Endothelial cell of umbilical vein (primary cell): ENCODE results near the gene GSG1L. TPM values are rescaled to one million over a fixed set of nuclear protein-coding genes. Genes with fewer than 3 reads are reported as not detected.

Source experiments
- BruUV-seq: library from RNA; stranded (reverse); fragments of 400-500 nt; replicated peaks from 2 replicates; lab custom pipeline; 2021; lab: Mats Ljungman, UMichigan
- CTCF ChIA-PET: fragments of 300-600, 350-600 bp; sonication (Branson Sonifier 250); formaldehyde crosslinking; loops from one replicate; lab custom pipeline; 2021; ENCODE audit warnings: antibody characterized with exemption, inconsistent platforms; lab: Charles Lee
- POLR2A ChIA-PET: fragments of 300-600, 350-600 bp; sonication (Branson Sonifier 250); formaldehyde crosslinking; loops from one replicate; lab custom pipeline; 2021; ENCODE audit warnings: antibody characterized with exemption, inconsistent platforms; lab: Charles Lee
- DNase-seq: peaks from one replicate; pipeline ENCODE4 v3.0.0-alpha.2; 2011; ENCODE audit warnings: low read depth, low spot score
- FAIRE-seq: peaks from 2 replicates; lab custom pipeline; 2011; peaks lifted over from hg19 to GRCh38; lab: Jason Lieb, UNC
- H2AFZ ChIP-seq: 2 replicates; pipeline ENCODE4 v1.6.0; 2012; ENCODE audit warnings: low read depth, low read length, control low read depth, inconsistent platforms
- H3K27ac ChIP-seq: 2 replicates; pipeline ENCODE4 v1.5.1; 2011; ENCODE audit warnings: low read depth, mild to moderate bottlenecking, control low read depth, low read length, moderate library complexity; ENCODE audit not compliant: insufficient read depth
- H3K27me3 ChIP-seq, 2 experiments: 2 replicates each; pipeline versions ENCODE4 v1.6.0 to v1.6.1; 2011; ENCODE audit warnings: low read length in 2 of 2, mixed read lengths in 1 of 2; ENCODE audit not compliant: control insufficient read depth in 2 of 2, insufficient read depth in 2 of 2
- H3K36me3 ChIP-seq, 2 experiments: 2 replicates in 1 of 2; 3 replicates in 1 of 2; pipeline ENCODE4 v1.5.1; 2011; ENCODE audit warnings: low read length in 2 of 2, mild to moderate bottlenecking in 1 of 2, moderate library complexity in 1 of 2; ENCODE audit not compliant: control insufficient read depth in 2 of 2, insufficient read depth in 2 of 2; ENCODE audit errors: extremely low read depth in 1 of 2
- H3K4me1 ChIP-seq: 3 replicates; pipeline ENCODE4 v1.5.1; 2011; ENCODE audit warnings: mild to moderate bottlenecking, low read length; ENCODE audit not compliant: control insufficient read depth, insufficient read depth; ENCODE audit errors: extremely low read depth
- H3K4me2 ChIP-seq: 2 replicates; pipeline ENCODE4 v1.6.1; 2011; ENCODE audit warnings: low read length, control low read depth, mixed read lengths; ENCODE audit not compliant: insufficient read depth
- H3K4me3 ChIP-seq, 3 experiments: fragments of 200-600 bp in 1 of 3; sonication (generic), shearing (Covaris generic) in 1 of 3; replicated peaks in 1 of 3; 2 replicates each; pipeline ENCODE4 v1.5.1; 2011 to 2016; ENCODE audit warnings: control low read depth in 3 of 3, low read length in 3 of 3, mild to moderate bottlenecking in 2 of 3, inconsistent platforms in 1 of 3, low read depth in 1 of 3, moderate library complexity in 1 of 3; ENCODE audit not compliant: insufficient read depth in 1 of 3
- H3K79me2 ChIP-seq: 2 replicates; pipeline ENCODE4 v1.6.0; 2012; ENCODE audit warnings: low read length, inconsistent platforms; ENCODE audit not compliant: control insufficient read depth, insufficient read depth
- H3K9ac ChIP-seq: replicated peaks from 2 replicates; pipeline ENCODE3; 2011; ENCODE audit warnings: low read length, control low read depth; ENCODE audit not compliant: insufficient read depth; ENCODE audit errors: extremely low read depth
- H3K9me1 ChIP-seq: replicated peaks from 3 replicates; pipeline ENCODE4 v1.6.0; 2011; ENCODE audit warnings: mild to moderate bottlenecking, low read length; ENCODE audit not compliant: control insufficient read depth, insufficient read depth; ENCODE audit errors: extremely low read depth
- H3K9me3 ChIP-seq: replicated peaks from 2 replicates; pipeline ENCODE4 v1.5.1; 2012; ENCODE audit warnings: low read length, inconsistent platforms; ENCODE audit not compliant: control insufficient read depth, insufficient read depth
- H4K20me1 ChIP-seq: replicated peaks from 2 replicates; pipeline ENCODE3; 2011; ENCODE audit warnings: mild to moderate bottlenecking, low read length; ENCODE audit not compliant: control insufficient read depth, insufficient read depth; ENCODE audit errors: extremely low read depth
- CTCF ChIP-seq, 2 donors: IDR thresholded peaks; 1 replicate in 1 of 2; 2 replicates in 1 of 2; pipeline ENCODE4 v1.5.1; 2011; ENCODE audit warnings: low read length in 2 of 2, mild to moderate bottlenecking in 2 of 2, moderate library complexity in 2 of 2, control low read depth in 1 of 2, inconsistent platforms in 1 of 2, low read depth in 1 of 2; ENCODE audit not compliant: insufficient read depth in 1 of 2; ENCODE audit errors: extremely low read depth in 1 of 2
- EZH2 ChIP-seq: IDR thresholded peaks from 2 replicates; pipeline ENCODE4 v1.6.1; 2012; ENCODE audit warnings: borderline replicate concordance, low read depth, mild to moderate bottlenecking, moderate library complexity, low read length, inconsistent platforms; ENCODE audit not compliant: severe bottlenecking
- FOS ChIP-seq: IDR thresholded peaks from 2 replicates; pipeline ENCODE4 v1.6.1; 2011; ENCODE audit warnings: mild to moderate bottlenecking, low read length, moderate library complexity, borderline replicate concordance; ENCODE audit not compliant: insufficient read depth
- GATA2 ChIP-seq: IDR thresholded peaks from 2 replicates; pipeline ENCODE4 v1.7.0; 2011; ENCODE audit warnings: low read depth, mild to moderate bottlenecking, moderate library complexity, mixed read lengths, low read length; ENCODE audit not compliant: insufficient read length, insufficient read depth
- JUN ChIP-seq: IDR thresholded peaks from 2 replicates; pipeline ENCODE4 v1.6.1; 2011; ENCODE audit warnings: borderline replicate concordance, low read depth; ENCODE audit not compliant: insufficient read length, insufficient read depth
- MAX ChIP-seq: IDR thresholded peaks from 2 replicates; pipeline ENCODE4 v1.6.1; 2011; ENCODE audit not compliant: insufficient read depth, insufficient read length
- MYC ChIP-seq: IDR thresholded peaks from one replicate; pipeline ENCODE4 v1.6.1; 2011; ENCODE audit warnings: mild to moderate bottlenecking, low read depth, low read length
- POLR2A ChIP-seq: IDR thresholded peaks from 2 replicates; pipeline ENCODE4 v1.6.1; 2012; ENCODE audit warnings: low read depth, mild to moderate bottlenecking, control low read depth, low read length
- POLR2AphosphoS5 ChIP-seq: IDR thresholded peaks from 2 replicates; pipeline ENCODE4 v1.6.1; 2012; ENCODE audit warnings: low read depth, mild to moderate bottlenecking, control low read depth, low read length, moderate library complexity; ENCODE audit not compliant: insufficient read depth
- dilution Hi-C: fragments of 300-500 bp; cut with MboI; formaldehyde crosslinking; loops from one replicate; pipeline ENCODE4 v1.15.0; 2019; ENCODE audit warnings: low sequenced_read_pairs; ENCODE audit not compliant: extremely low pct_ligation_motif_present
- intact Hi-C: fragments of 100-400 bp; cut with micrococcal nuclease; formaldehyde crosslinking; loops from one replicate; pipeline ENCODE4 v1.10.0; 2022
- polyA plus RNA-seq, 4 experiments: library from polyadenylated mRNA; depleted of rRNA in 3 of 4; stranded (reverse) in 3 of 4; unstranded in 1 of 4; fragments of >200 nt; gene quantifications; 2 replicates each; pipeline versions ENCODE4 v1.2.1 to v1.2.3, GENCODE V29; 2011 to 2012; ENCODE audit warnings: missing spikeins in 1 of 4
- total RNA-seq: library from RNA; stranded (reverse); gene quantifications from 2 replicates; pipeline ENCODE4 v1.2.3, GENCODE V29; 2021

The GSG1L gene
- total and polyA plus RNA-seq, 2 donors (not counting 3 experiments of a cell fraction or from before 2014, with no cell fraction given), result 0.06 TPM; not detected in 1

- no peak overlapping the region for H3K27ac ChIP-seq
- intact Hi-C loops (no loop called here), dilution Hi-C loops (no loop called here)
- POLR2A ChIA-PET, result no interaction called here
- H3K4me1 ChIP-seq, result no peaks in the 10 kb centered on the region
- H3K79me2 ChIP-seq, result no peaks in the 10 kb centered on the region
- DNase-seq (no peak), FAIRE-seq (no peak)
- no peak overlapping the region for H3K4me3 ChIP-seq
- H4K20me1 ChIP-seq, result no peaks in the 10 kb centered on the region
- H3K27me3 ChIP-seq, result peaks cover 0 to 2% of the 10 kb centered on the region in 2 experiments
- no peaks in the 10 kb centered on the region for H3K36me3 ChIP-seq
- H3K4me2 ChIP-seq, result no peak overlapping the region
- no peaks in the 10 kb centered on the region for H3K9me1 ChIP-seq
- no TSS peak for BruUV-seq
- no peak for TF ChIP-seq JUN
- no peak for TF ChIP-seq FOS
- no peak for TF ChIP-seq MAX
- TF ChIP-seq POLR2A, result no peak
- TF ChIP-seq POLR2AphosphoS5, result no peak
- no peak for TF ChIP-seq EZH2
- TF ChIP-seq CTCF (IDR thresholded peaks at IDR 0.05; ENCODE audit: extremely low read depth in 1 of 2, insufficient read depth in 1 of 2, low read depth in 1 of 2, low read length in 2 of 2), result no peak
- no peak for TF ChIP-seq GATA2
- no peak for TF ChIP-seq MYC
- no peaks in the 10 kb centered on the region for H3K9me3 ChIP-seq
- H3K9ac ChIP-seq, result no peak overlapping the region
- H2AFZ ChIP-seq, result no peak overlapping the region
- CTCF ChIA-PET, result no interaction called here
Observed at GRCh38 chr16:27994686-27995085, 68.8 kb downstream of the GSG1L start.
